Fibroblast of lung (primary cell): ENCODE measurements around the gene SURF4.

ENCODE experiments used
- CTCF ChIP-seq, 2 donors: IDR thresholded peaks in 1 of 2; conservative IDR thresholded peaks in 1 of 2; 1 replicate in 1 of 2; 2 replicates in 1 of 2; pipeline ENCODE4 v1.5.1; 2011 to 2012; ENCODE audit warnings: low read length in 2 of 2, control low read depth in 1 of 2, inconsistent platforms in 1 of 2, low read depth in 1 of 2, mild to moderate bottlenecking in 1 of 2
- EZH2 ChIP-seq: IDR thresholded peaks from 2 replicates; pipeline ENCODE4 v1.5.1; 2012; ENCODE audit warnings: low read length, control low read depth, mild to moderate bottlenecking; ENCODE audit errors: missing control alignments

- TF ChIP-seq EZH2 (no peak), CTCF (conservative IDR thresholded peaks at IDR 0.05 in 1 of 2, IDR thresholded peaks at IDR 0.05 in 1 of 2; ENCODE audit: low read depth in 1 of 2, low read length in 2 of 2) (no peak)
Measured at GRCh38 chr9:133354766-133355165, 21.1 kb downstream of the SURF4 start.
